OCI-LY7 (cell line): ENCODE measurements around the gene SLC5A8. TPM values are rescaled to one million over a fixed set of nuclear protein-coding genes. Genes with fewer than 3 reads are reported as not detected.
"Not testable (repeated sequence)": the region's sequence is repeated elsewhere in the genome, so short reads cannot be mapped to it uniquely, and the experiment has no call there.

Experiments used
- BruUV-seq: library from RNA; stranded (reverse); fragments of 400-500 nt; replicated peaks from 2 replicates; lab custom pipeline; 2021; lab: Mats Ljungman, UMichigan
- CTCF ChIA-PET: fragments of 300-600 bp; sonication (Branson Sonifier 250); formaldehyde crosslinking; loops from one replicate; lab custom pipeline; 2022; ENCODE audit warnings: antibody characterized with exemption; ENCODE audit not compliant: unreplicated experiment; lab: Charles Lee
- POLR2A ChIA-PET: fragments of 300-600 bp; sonication (Branson Sonifier 250); formaldehyde crosslinking; loops from one replicate; lab custom pipeline; 2022; ENCODE audit warnings: antibody characterized with exemption; lab: Charles Lee
- DNase-seq: peaks from one replicate; pipeline ENCODE4 v3.0.0-alpha.2; 2015; ENCODE audit warnings: low spot score
- H2AFZ ChIP-seq: fragments of 200-600 bp; sonication (generic), shearing (Covaris generic); 2 replicates; pipeline ENCODE4 v1.6.1; 2014; ENCODE audit warnings: mild to moderate bottlenecking, antibody characterized with exemption, low read length, moderate library complexity
- H3K27ac ChIP-seq: fragments of 200-600 bp; sonication (generic); 2 replicates; pipeline ENCODE4 v1.5.1; 2014; ENCODE audit warnings: mixed run types, low read depth, mild to moderate bottlenecking, moderate library complexity, low read length, inconsistent platforms; ENCODE audit not compliant: poor library complexity, severe bottlenecking
- H3K36me3 ChIP-seq: fragments of 200-600 bp; sonication (generic); 2 replicates; pipeline ENCODE4 v1.6.1; 2014; ENCODE audit warnings: mild to moderate bottlenecking, antibody characterized with exemption, low read length, moderate library complexity, mixed read lengths; ENCODE audit not compliant: insufficient read depth
- H3K4me1 ChIP-seq: fragments of 200-600 bp; sonication (generic); 2 replicates; pipeline ENCODE4 v1.5.1; 2014; ENCODE audit warnings: mild to moderate bottlenecking, low read length; ENCODE audit not compliant: insufficient read depth, poor library complexity, severe bottlenecking
- H3K4me2 ChIP-seq: fragments of 200-600 bp; sonication (generic); 2 replicates; pipeline ENCODE4 v1.6.1; 2014; ENCODE audit warnings: mild to moderate bottlenecking, low read length
- H3K4me3 ChIP-seq: fragments of 200-600 bp; sonication (generic); 2 replicates; pipeline ENCODE4 v1.5.1; 2014; ENCODE audit warnings: mild to moderate bottlenecking, low read depth, low read length; ENCODE audit not compliant: poor library complexity, severe bottlenecking
- H3K79me2 ChIP-seq: fragments of 200-600 bp; sonication (generic); 2 replicates; pipeline ENCODE4 v1.6.1; 2016; ENCODE audit warnings: low read depth, mild to moderate bottlenecking, low read length, moderate library complexity, mixed read lengths; ENCODE audit not compliant: insufficient read depth
- H3K9me2 ChIP-seq: fragments of 200-600 bp; sonication (generic); 2 replicates; pipeline ENCODE4 v1.6.1; 2016; ENCODE audit warnings: mild to moderate bottlenecking, low read length, mixed read lengths; ENCODE audit not compliant: insufficient read depth
- H3K9me3 ChIP-seq: fragments of 200-600 bp; sonication (generic); 2 replicates; pipeline ENCODE4 v1.6.1; 2014; ENCODE audit warnings: mild to moderate bottlenecking, mixed run types, low read length, mixed read lengths
- H4K20me1 ChIP-seq: fragments of 200-600 bp; sonication (generic); 2 replicates; pipeline ENCODE4 v1.6.1; 2014; ENCODE audit warnings: mild to moderate bottlenecking, antibody characterized with exemption, low read length, moderate library complexity, mixed read lengths; ENCODE audit not compliant: insufficient read depth
- CTCF ChIP-seq: fragments of 200-600 bp; sonication (generic); conservative IDR thresholded peaks from 2 replicates; pipeline ENCODE4 v1.5.1; 2014; ENCODE audit warnings: mild to moderate bottlenecking, antibody characterized with exemption, low read length, moderate library complexity, mixed read lengths
- EZH2phosphoT487 ChIP-seq: fragments of 200-600 bp; sonication (generic); IDR thresholded peaks from 2 replicates; pipeline ENCODE4 v1.6.1; 2018; ENCODE audit warnings: low read depth, borderline replicate concordance, mild to moderate bottlenecking, mixed run types, antibody characterized with exemption, low read length, moderate library complexity, mixed read lengths
- intact Hi-C: fragments of 100-400 bp; cut with micrococcal nuclease; formaldehyde crosslinking; loops from one replicate; pipeline ENCODE4 v1.10.0; 2022; ENCODE audit not compliant: unreplicated experiment
- total RNA-seq, 2 experiments: library from RNA; depleted of rRNA in 1 of 2; stranded (reverse); fragments of >200 nt in 1 of 2; shearing (Covaris generic) in 1 of 2; gene quantifications; 2 replicates each; pipeline ENCODE4 v1.2.3, GENCODE V29; 2014 to 2022

SLC5A8 gene
- total RNA-seq, 2 experiments from 2014 or later, result not detected

DNA sequence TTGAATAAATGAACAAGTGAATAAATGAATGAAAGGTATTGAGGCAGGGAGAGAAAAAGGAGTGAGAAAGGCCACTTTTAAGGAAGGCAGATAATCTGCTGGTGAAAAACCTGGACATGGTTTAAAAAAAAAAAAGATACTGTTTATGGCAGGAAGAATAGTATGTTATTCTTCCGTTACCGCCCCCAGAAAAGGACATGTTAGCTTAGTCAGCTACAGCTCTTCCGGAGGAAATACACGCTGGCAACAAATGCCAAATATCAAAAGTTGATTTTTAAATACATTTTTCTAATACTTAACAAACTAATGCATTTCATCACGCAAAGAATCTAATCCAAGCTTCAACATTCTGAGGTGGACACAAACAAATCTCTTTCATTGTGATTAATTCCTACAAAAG, 43.2 kb downstream of the SLC5A8 start:
- Histone ChIP-seq H3K4me3 (no peak overlapping the region), H3K9me2 (no peaks in the 10 kb centered on the region), H3K4me1 (no peaks in the 10 kb centered on the region), H3K79me2 (no peaks in the 10 kb centered on the region), H3K27ac (no peak overlapping the region), H3K4me2 (no peak overlapping the region), H3K36me3 (no peaks in the 10 kb centered on the region), H3K9me3 (no peaks in the 10 kb centered on the region), H4K20me1 (no peaks in the 10 kb centered on the region), H2AFZ (no peak overlapping the region)
- BruUV-seq, result no TSS peak
- ChIA-PET CTCF (no interaction called here), POLR2A (interaction anchor here (0.7 to 1.5 kb wide), 2 partner anchors 10 to 50 kb away, joined by 3 read pairs; no protein-coding TSS in a partner anchor)
- DNase-seq, result no peak
- no peak for TF ChIP-seq EZH2phosphoT487
- TF ChIP-seq CTCF, result no peak
- intact Hi-C loops, result no loop called here

- Histone ChIP-seq H3K4me1 (no peaks in the 10 kb centered on the region), H3K27ac (no peak overlapping the region), H3K36me3 (no peaks in the 10 kb centered on the region), H4K20me1 (no peaks in the 10 kb centered on the region), H3K9me2 (no peaks in the 10 kb centered on the region), H3K9me3 (no peaks in the 10 kb centered on the region), H3K4me3 (no peak overlapping the region), H3K4me2 (no peak overlapping the region), H2AFZ (no peak overlapping the region), H3K79me2 (no peaks in the 10 kb centered on the region)
- TF ChIP-seq CTCF (no peak), EZH2phosphoT487 (no peak)
- ChIA-PET POLR2A (interaction anchor here (0.9 kb wide), 1 partner anchor 29 kb away, joined by 5 read pairs; no protein-coding TSS in a partner anchor), CTCF (no interaction called here)
- intact Hi-C loops, result no loop called here
- DNase-seq, result no peak
- no TSS peak for BruUV-seq
Observed at GRCh38 chr12:101165319-101165718, 44.7 kb downstream of the SLC5A8 start.

DNA sequence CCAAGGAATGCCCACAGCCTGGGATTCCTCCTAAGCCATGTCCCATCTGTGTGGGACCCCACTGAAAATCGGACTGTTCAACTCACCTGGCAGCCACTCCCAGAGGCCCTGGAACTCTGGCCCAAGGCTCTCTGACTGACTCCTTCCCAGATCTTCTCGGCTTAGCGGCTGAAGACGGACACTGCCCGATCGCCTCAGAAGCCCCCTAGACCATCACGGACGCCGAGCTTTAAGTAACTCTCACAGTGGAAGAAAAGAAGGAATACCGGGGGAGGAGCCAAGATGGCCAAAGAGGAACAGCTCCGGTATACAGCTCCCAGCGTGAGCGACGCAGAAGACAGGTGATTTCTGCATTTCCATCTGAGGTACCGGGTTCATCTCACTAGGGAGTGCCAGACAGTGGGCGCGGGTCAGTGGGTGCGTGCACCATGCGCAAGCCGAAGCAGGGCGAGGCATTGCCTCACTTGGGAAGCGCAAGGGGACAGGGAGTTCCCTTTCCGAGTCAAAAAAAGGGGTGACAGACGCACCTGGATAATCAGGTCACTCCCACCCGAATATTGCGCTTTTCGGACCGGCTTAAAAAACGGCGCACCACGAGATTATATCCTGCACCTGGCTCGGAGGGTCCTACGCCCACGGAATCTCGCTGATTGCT, 64.1 kb downstream of the SLC5A8 start:
- H3K9me3 ChIP-seq, DNase-seq, CTCF ChIA-PET, BruUV-seq, POLR2A ChIA-PET, H3K4me1 ChIP-seq, intact Hi-C loops, H3K79me2 ChIP-seq, H3K27ac ChIP-seq, H3K4me2 ChIP-seq, H3K36me3 ChIP-seq, H4K20me1 ChIP-seq, H2AFZ ChIP-seq, H3K9me2 ChIP-seq, H3K4me3 ChIP-seq: not testable (repeated sequence)
